ENCODE results near the gene MYLK. TPM values are rescaled to one million over a fixed set of nuclear protein-coding genes. Genes with fewer than 3 reads are reported as not detected.

The MYLK gene
- total RNA-seq, 1 donor from 2014 or later = 0.08 TPM

GRCh38 chr3:123813876-123814275 is 70.3 kb downstream of the MYLK start:
- intact Hi-C loops (cut with micrococcal nuclease) = no loop called here
- no peaks in the 10 kb centered on the region for H3K9me3 Mint-ChIP-seq
- H3K4me3 Mint-ChIP-seq = no peak overlapping the region
- H3K27me3 Mint-ChIP-seq (ENCODE audit: insufficient read depth) = no peaks in the 10 kb centered on the region
- no peak overlapping the region for H3K27ac Mint-ChIP-seq
- no peaks in the 10 kb centered on the region for H3K4me1 Mint-ChIP-seq (ENCODE audit: low read depth)
- H3K36me3 Mint-ChIP-seq (ENCODE audit: low read depth) = no peaks in the 10 kb centered on the region
- DNase-seq (ENCODE audit: low spot score) = no peak

GRCh38 chr3:123809597-123809996 is 74.5 kb downstream of the MYLK start:
- Mint-ChIP-seq H3K9me3 (no peaks in the 10 kb centered on the region), H3K27ac (no peak overlapping the region), H3K4me1 (ENCODE audit: low read depth) (no peaks in the 10 kb centered on the region), H3K4me3 (no peak overlapping the region), H3K27me3 (ENCODE audit: insufficient read depth) (no peaks in the 10 kb centered on the region), H3K36me3 (ENCODE audit: low read depth) (no peaks in the 10 kb centered on the region)
- DNase-seq (ENCODE audit: low spot score) = no peak
- intact Hi-C loops (cut with micrococcal nuclease) = no loop called here

GRCh38 chr3:123808812-123809211 is 75.3 kb downstream of the MYLK start:
- intact Hi-C loops (cut with micrococcal nuclease) = no loop called here
- H3K9me3 Mint-ChIP-seq = no peaks in the 10 kb centered on the region
- H3K27me3 Mint-ChIP-seq (ENCODE audit: insufficient read depth) = no peaks in the 10 kb centered on the region
- H3K27ac Mint-ChIP-seq = no peak overlapping the region
- no peak overlapping the region for H3K4me3 Mint-ChIP-seq
- H3K36me3 Mint-ChIP-seq (ENCODE audit: low read depth) = no peaks in the 10 kb centered on the region
- no peak for DNase-seq (ENCODE audit: low spot score)
- no peaks in the 10 kb centered on the region for H3K4me1 Mint-ChIP-seq (ENCODE audit: low read depth)

- H3K27me3 Mint-ChIP-seq (ENCODE audit: insufficient read depth) = no peaks in the 10 kb centered on the region
Measured at GRCh38 chr3:123807820-123808219, 76.3 kb downstream of the MYLK start.

GRCh38 chr3:123805504-123805903 is 78.6 kb downstream of the MYLK start:
- Mint-ChIP-seq H3K27ac (no peak overlapping the region), H3K4me3 (no peak overlapping the region), H3K9me3 (no peaks in the 10 kb centered on the region), H3K36me3 (ENCODE audit: low read depth) (no peaks in the 10 kb centered on the region), H3K27me3 (ENCODE audit: insufficient read depth) (peaks cover 3% of the 10 kb centered on the region), H3K4me1 (ENCODE audit: low read depth) (no peaks in the 10 kb centered on the region)
- no peak for DNase-seq (ENCODE audit: low spot score)
- intact Hi-C loops (cut with micrococcal nuclease) = no loop called here

More at GRCh38 chr3:123807820-123808219, 76.3 kb downstream of the MYLK start:
- H3K27ac Mint-ChIP-seq = no peak overlapping the region
- intact Hi-C loops (cut with micrococcal nuclease) = no loop called here
- no peaks in the 10 kb centered on the region for H3K36me3 Mint-ChIP-seq (ENCODE audit: low read depth)
- DNase-seq (ENCODE audit: low spot score) = no peak
- no peaks in the 10 kb centered on the region for H3K9me3 Mint-ChIP-seq
- H3K4me1 Mint-ChIP-seq (ENCODE audit: low read depth) = no peaks in the 10 kb centered on the region
- H3K4me3 Mint-ChIP-seq = no peak overlapping the region

GRCh38 chr3:123805101-123805500 is 79.0 kb downstream of the MYLK start:
- H3K9me3 Mint-ChIP-seq = no peaks in the 10 kb centered on the region
- no peaks in the 10 kb centered on the region for H3K4me1 Mint-ChIP-seq (ENCODE audit: low read depth)
- H3K4me3 Mint-ChIP-seq = no peak overlapping the region
- peaks cover 3% of the 10 kb centered on the region for H3K27me3 Mint-ChIP-seq (ENCODE audit: insufficient read depth)
- H3K27ac Mint-ChIP-seq = no peak overlapping the region
- no peaks in the 10 kb centered on the region for H3K36me3 Mint-ChIP-seq (ENCODE audit: low read depth)
- DNase-seq (ENCODE audit: low spot score) = no peak
- intact Hi-C loops (cut with micrococcal nuclease) = no loop called here

GRCh38 chr3:123804676-123805075 is 79.5 kb downstream of the MYLK start:
- no peak overlapping the region for H3K4me3 Mint-ChIP-seq
- no peak for DNase-seq (ENCODE audit: low spot score)
- intact Hi-C loops (cut with micrococcal nuclease) = no loop called here
- no peak overlapping the region for H3K27ac Mint-ChIP-seq
- H3K27me3 Mint-ChIP-seq (ENCODE audit: insufficient read depth) = peaks cover 3% of the 10 kb centered on the region
- no peaks in the 10 kb centered on the region for H3K9me3 Mint-ChIP-seq
- no peaks in the 10 kb centered on the region for H3K4me1 Mint-ChIP-seq (ENCODE audit: low read depth)
- no peaks in the 10 kb centered on the region for H3K36me3 Mint-ChIP-seq (ENCODE audit: low read depth)

- H3K36me3 Mint-ChIP-seq (ENCODE audit: low read depth) = no peaks in the 10 kb centered on the region
- DNase-seq (ENCODE audit: low spot score) = no peak
- H3K9me3 Mint-ChIP-seq = no peaks in the 10 kb centered on the region
- H3K27ac Mint-ChIP-seq = no peak overlapping the region
- no peak overlapping the region for H3K4me3 Mint-ChIP-seq
- intact Hi-C loops (cut with micrococcal nuclease) = no loop called here
- peaks cover 3% of the 10 kb centered on the region for H3K27me3 Mint-ChIP-seq (ENCODE audit: insufficient read depth)
- H3K4me1 Mint-ChIP-seq (ENCODE audit: low read depth) = no peaks in the 10 kb centered on the region
Measured at GRCh38 chr3:123803521-123803920, 80.6 kb downstream of the MYLK start.

- intact Hi-C loops (cut with micrococcal nuclease) = no loop called here
- Mint-ChIP-seq H3K27ac (no peak overlapping the region), H3K4me3 (no peak overlapping the region), H3K4me1 (ENCODE audit: low read depth) (no peaks in the 10 kb centered on the region), H3K27me3 (ENCODE audit: insufficient read depth) (peaks cover 5% of the 10 kb centered on the region), H3K36me3 (ENCODE audit: low read depth) (no peaks in the 10 kb centered on the region), H3K9me3 (no peaks in the 10 kb centered on the region)
- no peak for DNase-seq (ENCODE audit: low spot score)
Measured at GRCh38 chr3:123802007-123802625, 82.0 kb downstream of the MYLK start.

GRCh38 chr3:123801474-123801873 is 82.7 kb downstream of the MYLK start:
- intact Hi-C loops (cut with micrococcal nuclease) = no loop called here
- H3K27me3 Mint-ChIP-seq (ENCODE audit: insufficient read depth) = peaks cover 5% of the 10 kb centered on the region
- H3K36me3 Mint-ChIP-seq (ENCODE audit: low read depth) = no peaks in the 10 kb centered on the region
- no peak for DNase-seq (ENCODE audit: low spot score)
- no peak overlapping the region for H3K4me3 Mint-ChIP-seq
- H3K27ac Mint-ChIP-seq = no peak overlapping the region
- no peaks in the 10 kb centered on the region for H3K9me3 Mint-ChIP-seq
- H3K4me1 Mint-ChIP-seq (ENCODE audit: low read depth) = no peaks in the 10 kb centered on the region

GRCh38 chr3:123800362-123800682 is 83.8 kb downstream of the MYLK start:
- peaks cover 5% of the 10 kb centered on the region for H3K27me3 Mint-ChIP-seq (ENCODE audit: insufficient read depth)
- H3K4me1 Mint-ChIP-seq (ENCODE audit: low read depth) = no peaks in the 10 kb centered on the region
- intact Hi-C loops (cut with micrococcal nuclease) = no loop called here
- no peaks in the 10 kb centered on the region for H3K9me3 Mint-ChIP-seq
- H3K27ac Mint-ChIP-seq = no peak overlapping the region
- no peak overlapping the region for H3K4me3 Mint-ChIP-seq
- no peaks in the 10 kb centered on the region for H3K36me3 Mint-ChIP-seq (ENCODE audit: low read depth)
- DNase-seq (ENCODE audit: low spot score) = no peak

GRCh38 chr3:123799544-123800361 is 84.4 kb downstream of the MYLK start:
- Mint-ChIP-seq H3K36me3 (ENCODE audit: low read depth) (no peaks in the 10 kb centered on the region), H3K9me3 (no peaks in the 10 kb centered on the region), H3K27ac (no peak overlapping the region), H3K4me1 (ENCODE audit: low read depth) (no peaks in the 10 kb centered on the region), H3K4me3 (no peak overlapping the region), H3K27me3 (ENCODE audit: insufficient read depth) (peaks cover 5% of the 10 kb centered on the region)
- intact Hi-C loops (cut with micrococcal nuclease) = no loop called here
- no peak for DNase-seq (ENCODE audit: low spot score)

GRCh38 chr3:123798550-123798949 is 85.6 kb downstream of the MYLK start:
- H3K27ac Mint-ChIP-seq = no peak overlapping the region
- no peaks in the 10 kb centered on the region for H3K4me1 Mint-ChIP-seq (ENCODE audit: low read depth)
- H3K27me3 Mint-ChIP-seq (ENCODE audit: insufficient read depth) = peaks cover 5% of the 10 kb centered on the region
- intact Hi-C loops (cut with micrococcal nuclease) = no loop called here
- no peaks in the 10 kb centered on the region for H3K9me3 Mint-ChIP-seq
- H3K4me3 Mint-ChIP-seq = no peak overlapping the region
- DNase-seq (ENCODE audit: low spot score) = no peak
- no peaks in the 10 kb centered on the region for H3K36me3 Mint-ChIP-seq (ENCODE audit: low read depth)

All from activated T-helper 1 cell treated with anti-CD3 and anti-CD28 coated beads, Interleukin-12 subunit alpha, Interleukin-12 subunit beta, Interleukin-2, Interleukin-4 antibody, amounts not matched to agents 30 ng/mL and 10 ng/mL and 1 ng/mL, durations not matched to agents 14 hours and 24 hours and 36 hours (primary cell).